ENCODE measurements around the gene IQSEC1.

The IQSEC1 gene

GRCh38 chr3:12994607-12995388 is 78.4 kb downstream of the IQSEC1 start:
- TF ChIP-seq PAX5 (IDR thresholded peaks at IDR 0.05; ENCODE audit: insufficient read depth, low read length, severe bottlenecking), result no peak
- no peak for TF ChIP-seq POLR2A (IDR thresholded peaks at IDR 0.05; ENCODE audit: low read depth, low read length)
- no peak for TF ChIP-seq TAF1 (IDR thresholded peaks at IDR 0.05; ENCODE audit: low read depth, low read length)
- TF ChIP-seq POU2F2 (IDR thresholded peaks at IDR 0.05; ENCODE audit: low read depth, low read length), result no peak
- no peak for TF ChIP-seq POLR2AphosphoS5 (IDR thresholded peaks at IDR 0.05; ENCODE audit: low read depth, low read length)
- TF ChIP-seq SPI1 (IDR thresholded peaks at IDR 0.05; ENCODE audit: low read depth, low read length), result no peak
- DNase-seq (ENCODE audit: insufficient read length, low spot score) (peak; percentile 95), FAIRE-seq (peak; percentile 90)

GRCh38 chr3:12994357-12994606 is 78.9 kb downstream of the IQSEC1 start:
- FAIRE-seq (no peak), DNase-seq (ENCODE audit: insufficient read length, low spot score) (peak; percentile 62)

GRCh38 chr3:12993517-12994356 is 79.5 kb downstream of the IQSEC1 start:
- TF ChIP-seq POLR2AphosphoS5 (IDR thresholded peaks at IDR 0.05; ENCODE audit: low read depth, low read length) (no peak), POLR2A (IDR thresholded peaks at IDR 0.05; ENCODE audit: low read depth, low read length) (no peak), PAX5 (IDR thresholded peaks at IDR 0.05; ENCODE audit: insufficient read depth, low read length, severe bottlenecking) (no peak), TAF1 (IDR thresholded peaks at IDR 0.05; ENCODE audit: low read depth, low read length) (no peak), SPI1 (IDR thresholded peaks at IDR 0.05; ENCODE audit: low read depth, low read length) (no peak)
- DNase-seq (ENCODE audit: insufficient read length, low spot score), result peak; percentile 54
- no peak for FAIRE-seq

More at GRCh38 chr3:12994357-12994606, 78.9 kb downstream of the IQSEC1 start:
- TF ChIP-seq PAX5 (IDR thresholded peaks at IDR 0.05; ENCODE audit: insufficient read depth, low read length, severe bottlenecking), result no peak
- TF ChIP-seq POU2F2 (IDR thresholded peaks at IDR 0.05; ENCODE audit: low read depth, low read length), result no peak
- TF ChIP-seq POLR2A (IDR thresholded peaks at IDR 0.05; ENCODE audit: low read depth, low read length), result no peak
- no peak for TF ChIP-seq SPI1 (IDR thresholded peaks at IDR 0.05; ENCODE audit: low read depth, low read length)
- no peak for TF ChIP-seq POLR2AphosphoS5 (IDR thresholded peaks at IDR 0.05; ENCODE audit: low read depth, low read length)
- TF ChIP-seq TAF1 (IDR thresholded peaks at IDR 0.05; ENCODE audit: low read depth, low read length), result no peak

GRCh38 chr3:12992629-12993516 is 80.4 kb downstream of the IQSEC1 start:
- FAIRE-seq, result no peak
- TF ChIP-seq POLR2AphosphoS5 (IDR thresholded peaks at IDR 0.05; ENCODE audit: low read depth, low read length) (no peak), TAF1 (IDR thresholded peaks at IDR 0.05; ENCODE audit: low read depth, low read length) (no peak), POLR2A (IDR thresholded peaks at IDR 0.05; ENCODE audit: low read depth, low read length) (no peak), SPI1 (IDR thresholded peaks at IDR 0.05; ENCODE audit: low read depth, low read length) (no peak), PAX5 (IDR thresholded peaks at IDR 0.05; ENCODE audit: insufficient read depth, low read length, severe bottlenecking) (no peak), POU2F2 (IDR thresholded peaks at IDR 0.05; ENCODE audit: low read depth, low read length) (no peak)
- DNase-seq (ENCODE audit: insufficient read length, low spot score), result no peak

- DNase-seq (ENCODE audit: insufficient read length, low spot score) (no peak), FAIRE-seq (no peak)
- TF ChIP-seq POLR2AphosphoS5 (IDR thresholded peaks at IDR 0.05; ENCODE audit: low read depth, low read length) (no peak), POLR2A (IDR thresholded peaks at IDR 0.05; ENCODE audit: low read depth, low read length) (no peak), SPI1 (IDR thresholded peaks at IDR 0.05; ENCODE audit: low read depth, low read length) (no peak), PAX5 (IDR thresholded peaks at IDR 0.05; ENCODE audit: insufficient read depth, low read length, severe bottlenecking) (no peak)
These were observed 81.4 kb downstream of the IQSEC1 start for GRCh38 chr3:12991861-12992281.

GRCh38 chr3:12991481-12991837 is 81.8 kb downstream of the IQSEC1 start:
- TF ChIP-seq SPI1 (IDR thresholded peaks at IDR 0.05; ENCODE audit: low read depth, low read length), result no peak
- no peak for TF ChIP-seq POU2F2 (IDR thresholded peaks at IDR 0.05; ENCODE audit: low read depth, low read length)
- no peak for TF ChIP-seq POLR2A (IDR thresholded peaks at IDR 0.05; ENCODE audit: low read depth, low read length)
- TF ChIP-seq TAF1 (IDR thresholded peaks at IDR 0.05; ENCODE audit: low read depth, low read length), result no peak
- no peak for TF ChIP-seq POLR2AphosphoS5 (IDR thresholded peaks at IDR 0.05; ENCODE audit: low read depth, low read length)
- no peak for TF ChIP-seq PAX5 (IDR thresholded peaks at IDR 0.05; ENCODE audit: insufficient read depth, low read length, severe bottlenecking)
- FAIRE-seq (no peak), DNase-seq (ENCODE audit: insufficient read length, low spot score) (no peak)

- FAIRE-seq, result no peak
- no peak for DNase-seq (ENCODE audit: insufficient read length, low spot score)
- no peak for TF ChIP-seq PAX5 (IDR thresholded peaks at IDR 0.05; ENCODE audit: insufficient read depth, low read length, severe bottlenecking)
These were observed 82.3 kb downstream of the IQSEC1 start for GRCh38 chr3:12990781-12991480.

GRCh38 chr3:12990306-12990705 is 82.9 kb downstream of the IQSEC1 start:
- no peak for DNase-seq (ENCODE audit: insufficient read length, low spot score)
- no peak for TF ChIP-seq POU2F2 (IDR thresholded peaks at IDR 0.05; ENCODE audit: low read depth, low read length)
- no peak for TF ChIP-seq POLR2AphosphoS5 (IDR thresholded peaks at IDR 0.05; ENCODE audit: low read depth, low read length)
- no peak for TF ChIP-seq SPI1 (IDR thresholded peaks at IDR 0.05; ENCODE audit: low read depth, low read length)
- no peak for TF ChIP-seq POLR2A (IDR thresholded peaks at IDR 0.05; ENCODE audit: low read depth, low read length)
- TF ChIP-seq PAX5 (IDR thresholded peaks at IDR 0.05; ENCODE audit: insufficient read depth, low read length, severe bottlenecking), result no peak
- TF ChIP-seq TAF1 (IDR thresholded peaks at IDR 0.05; ENCODE audit: low read depth, low read length), result no peak
- no peak for FAIRE-seq
